Esophagus squamous epithelium (tissue), 4 donors: ENCODE results near the gene TBL1X.

Experiments used
- POLR2A ChIP-seq, 4 donors: fragments of 450-650 bp; IDR thresholded peaks; one replicate each; pipeline ENCODE4 v1.6.1; 2017; ENCODE audit warnings: antibody characterized with exemption in 4 of 4, mild to moderate bottlenecking in 4 of 4, moderate library complexity in 3 of 4
- TF ChIP-seq, protein P1 (sequence below), 6 experiments: fragments of 450-650 bp in 4 of 6; fragments of 200-600 bp in 2 of 6; sonication (generic) in 2 of 6; IDR thresholded peaks; one replicate each; pipeline ENCODE4 v1.5.1; 2016 to 2019; ENCODE audit warnings: antibody characterized with exemption in 6 of 6, mild to moderate bottlenecking in 4 of 6, moderate library complexity in 4 of 6

DNA sequence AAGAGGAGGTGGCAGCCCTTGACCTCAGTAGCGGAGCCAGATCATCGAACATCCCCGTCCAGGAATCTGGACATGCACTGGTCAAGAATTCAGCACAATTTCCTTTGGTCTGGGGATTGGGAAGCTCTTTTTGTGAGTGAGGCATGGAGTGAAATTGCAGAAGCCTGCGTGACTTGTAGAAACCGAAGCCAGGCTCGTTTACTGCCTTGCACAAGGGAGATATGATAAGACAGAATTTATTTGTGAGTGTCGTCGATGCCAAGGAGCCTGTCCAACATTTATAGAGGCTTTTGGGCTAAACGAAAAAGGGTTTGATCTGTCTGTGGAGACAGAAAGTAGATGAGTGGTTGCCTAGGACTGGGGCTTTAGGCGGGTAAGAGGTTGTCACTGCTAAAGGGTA is 50.6 kb downstream of the TBL1X start:
- TF ChIP-seq, protein P1, sequence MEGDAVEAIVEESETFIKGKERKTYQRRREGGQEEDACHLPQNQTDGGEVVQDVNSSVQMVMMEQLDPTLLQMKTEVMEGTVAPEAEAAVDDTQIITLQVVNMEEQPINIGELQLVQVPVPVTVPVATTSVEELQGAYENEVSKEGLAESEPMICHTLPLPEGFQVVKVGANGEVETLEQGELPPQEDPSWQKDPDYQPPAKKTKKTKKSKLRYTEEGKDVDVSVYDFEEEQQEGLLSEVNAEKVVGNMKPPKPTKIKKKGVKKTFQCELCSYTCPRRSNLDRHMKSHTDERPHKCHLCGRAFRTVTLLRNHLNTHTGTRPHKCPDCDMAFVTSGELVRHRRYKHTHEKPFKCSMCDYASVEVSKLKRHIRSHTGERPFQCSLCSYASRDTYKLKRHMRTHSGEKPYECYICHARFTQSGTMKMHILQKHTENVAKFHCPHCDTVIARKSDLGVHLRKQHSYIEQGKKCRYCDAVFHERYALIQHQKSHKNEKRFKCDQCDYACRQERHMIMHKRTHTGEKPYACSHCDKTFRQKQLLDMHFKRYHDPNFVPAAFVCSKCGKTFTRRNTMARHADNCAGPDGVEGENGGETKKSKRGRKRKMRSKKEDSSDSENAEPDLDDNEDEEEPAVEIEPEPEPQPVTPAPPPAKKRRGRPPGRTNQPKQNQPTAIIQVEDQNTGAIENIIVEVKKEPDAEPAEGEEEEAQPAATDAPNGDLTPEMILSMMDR (IDR thresholded peaks at IDR 0.05), result no peak
- no peak for TF ChIP-seq POLR2A (IDR thresholded peaks at IDR 0.05)
